NCI-H146 (cell line): Measurements from ENCODE around the gene ARHGAP40.

Experiments used
- DNase-seq: peaks from one replicate; lab custom pipeline; 2025; lab: John Stamatoyannopoulos, UW

Gene ARHGAP40

DNA sequence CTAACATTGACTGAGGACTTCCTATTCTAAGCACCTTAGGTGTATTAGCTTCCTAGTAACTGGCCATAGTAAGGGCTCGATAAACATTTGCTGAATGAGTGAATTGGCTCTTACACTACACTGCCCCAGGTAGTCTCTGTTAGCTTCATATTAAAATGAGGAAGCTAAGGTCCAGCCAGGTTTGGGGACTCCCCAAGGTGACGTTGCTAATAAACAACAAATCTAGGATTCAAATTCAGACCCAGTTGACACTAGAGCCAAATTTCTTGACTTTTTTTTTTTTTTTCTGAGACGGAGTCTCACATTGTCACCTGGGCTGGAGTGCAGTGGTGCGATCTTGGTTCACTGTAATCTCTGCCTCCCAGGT is 16.2 kb downstream of the ARHGAP40 start:
- no peak for DNase-seq

- DNase-seq: peak; percentile 40
Observed at GRCh38 chr20:38620441-38620840, 18.8 kb downstream of the ARHGAP40 start.

GRCh38 chr20:38623061-38623460 is 21.5 kb downstream of the ARHGAP40 start:
- no peak for DNase-seq

DNA sequence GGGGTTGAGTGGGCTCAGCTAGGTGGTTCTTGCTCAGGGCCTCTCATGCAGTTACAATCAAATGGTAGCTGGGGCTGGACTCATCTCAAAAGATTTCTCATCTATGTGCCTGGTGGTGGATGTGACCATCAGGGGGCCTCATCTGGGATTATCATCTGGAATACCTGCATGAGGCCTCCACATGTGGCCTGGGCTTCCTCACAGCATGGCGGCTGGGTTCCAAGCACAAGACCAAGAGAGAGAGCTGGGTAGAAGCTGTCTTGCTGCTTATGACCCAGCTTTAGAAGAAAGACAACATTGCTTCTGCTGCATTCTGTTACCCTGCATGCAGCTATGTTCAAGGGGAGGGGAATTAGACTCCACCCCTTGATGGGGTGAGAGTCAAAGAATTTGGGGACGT is 22.5 kb downstream of the ARHGAP40 start:
- DNase-seq: no peak

GRCh38 chr20:38625896-38626295 is 24.3 kb downstream of the ARHGAP40 start:
- DNase-seq: no peak

- no peak for DNase-seq
Observed at GRCh38 chr20:38626921-38627659, 25.5 kb downstream of the ARHGAP40 start.

GRCh38 chr20:38628580-38629470 is 27.2 kb downstream of the ARHGAP40 start:
- DNase-seq: no peak

- no peak for DNase-seq
Observed at GRCh38 chr20:38629979-38630378, 28.4 kb downstream of the ARHGAP40 start.

DNA sequence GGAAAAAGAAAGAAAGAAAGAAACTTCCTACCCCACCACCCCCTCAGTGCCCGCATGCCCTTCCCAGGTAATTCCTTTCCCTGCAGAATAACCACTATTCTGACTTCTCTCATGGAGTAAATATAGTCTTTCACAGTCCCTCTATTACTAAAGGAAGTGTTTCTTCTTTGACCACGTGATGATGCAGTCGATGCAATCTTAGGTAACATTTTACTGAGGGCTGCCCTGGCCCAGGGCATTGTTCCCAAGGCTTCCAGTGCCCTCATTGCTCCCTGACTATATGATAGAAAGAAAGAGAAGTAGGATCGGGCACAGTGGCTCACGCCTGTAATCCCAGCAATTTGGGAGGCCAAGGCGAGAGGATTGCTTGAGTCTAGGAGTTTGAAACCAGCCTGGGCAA is 29.1 kb downstream of the ARHGAP40 start:
- no peak for DNase-seq

DNA sequence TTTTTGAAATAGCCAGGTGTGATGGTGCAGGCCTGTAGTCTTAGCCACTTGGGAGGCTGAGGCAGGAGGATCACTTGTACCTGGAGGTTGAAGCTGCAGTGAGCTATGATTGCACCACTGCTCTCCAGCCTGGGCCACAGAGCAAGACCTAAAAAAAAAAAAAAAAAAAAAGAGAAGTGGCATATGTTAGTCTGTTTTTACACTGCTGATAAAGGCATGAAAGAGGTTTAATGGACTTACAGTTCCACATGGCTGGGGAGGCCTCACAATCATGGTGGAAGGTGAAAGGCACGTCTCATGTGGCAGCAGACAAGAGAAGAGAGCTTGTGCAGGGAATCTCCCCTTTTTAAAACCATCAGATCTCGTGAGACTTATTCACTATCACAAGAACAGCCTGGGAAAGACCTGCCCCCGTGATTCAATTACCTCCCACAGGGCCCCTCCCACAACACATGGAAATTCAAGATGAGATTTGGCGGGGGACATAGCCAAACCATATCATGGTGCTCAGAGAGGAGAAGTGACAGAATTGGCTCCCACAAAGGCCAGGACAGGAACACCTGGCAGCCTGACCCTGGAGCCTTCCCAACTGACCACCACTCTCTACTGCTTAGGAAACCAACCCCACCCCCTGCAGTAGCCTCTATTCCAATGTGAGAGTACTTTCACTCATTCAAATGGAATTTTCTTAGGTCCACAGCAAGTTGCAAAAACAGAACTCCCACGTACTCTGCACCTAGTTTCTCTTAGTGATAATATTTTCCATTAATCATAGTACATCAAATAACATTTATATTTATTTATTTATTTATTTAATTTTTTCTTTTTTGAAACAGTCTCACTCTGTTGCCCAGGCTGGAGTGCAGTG is 29.8 kb downstream of the ARHGAP40 start:
- DNase-seq: no peak

- peak; percentile 77 for DNase-seq
Observed at GRCh38 chr20:38633577-38634093, 32.0 kb downstream of the ARHGAP40 start.

- DNase-seq: no peak
Observed at GRCh38 chr20:38635721-38636288, 34.2 kb downstream of the ARHGAP40 start.

GRCh38 chr20:38640521-38640920 is 38.9 kb downstream of the ARHGAP40 start:
- no peak for DNase-seq

GRCh38 chr20:38642498-38642897 is 40.9 kb downstream of the ARHGAP40 start:
- DNase-seq: no peak

DNA sequence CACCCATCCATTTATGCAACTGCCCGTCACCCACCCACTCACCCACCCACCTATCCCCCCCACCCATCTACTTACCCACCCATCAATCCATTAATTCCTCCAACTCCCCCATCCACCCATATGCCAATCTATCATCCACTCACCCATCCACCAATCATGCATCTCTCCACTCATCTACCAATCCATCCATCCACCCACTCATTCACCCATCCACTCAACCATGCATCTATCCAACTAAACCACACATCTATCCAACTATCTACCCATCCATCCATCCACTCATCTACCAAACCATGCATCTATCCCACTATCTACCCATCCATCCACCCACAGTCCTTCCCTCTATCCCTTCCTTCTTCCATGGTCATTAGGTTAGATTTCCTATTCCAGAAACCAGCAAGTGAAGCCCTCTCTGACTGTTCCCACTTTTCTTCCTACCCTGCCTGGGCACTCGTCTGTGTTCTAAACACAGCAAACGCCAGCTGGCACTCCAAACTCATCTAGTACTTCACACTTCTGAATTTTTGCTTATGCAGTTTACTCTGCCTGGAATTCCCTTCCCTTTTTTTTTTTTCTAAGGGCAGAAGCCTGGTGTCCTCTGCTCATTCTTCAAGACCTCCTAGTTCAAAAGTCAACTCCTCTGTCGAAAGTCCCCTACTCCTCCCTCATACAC is 43.1 kb downstream of the ARHGAP40 start:
- DNase-seq: no peak

- no peak for DNase-seq
Observed at GRCh38 chr20:38645351-38645750, 43.7 kb downstream of the ARHGAP40 start.

GRCh38 chr20:38645980-38646858 is 44.6 kb downstream of the ARHGAP40 start:
- DNase-seq: peak; percentile 81

DNA sequence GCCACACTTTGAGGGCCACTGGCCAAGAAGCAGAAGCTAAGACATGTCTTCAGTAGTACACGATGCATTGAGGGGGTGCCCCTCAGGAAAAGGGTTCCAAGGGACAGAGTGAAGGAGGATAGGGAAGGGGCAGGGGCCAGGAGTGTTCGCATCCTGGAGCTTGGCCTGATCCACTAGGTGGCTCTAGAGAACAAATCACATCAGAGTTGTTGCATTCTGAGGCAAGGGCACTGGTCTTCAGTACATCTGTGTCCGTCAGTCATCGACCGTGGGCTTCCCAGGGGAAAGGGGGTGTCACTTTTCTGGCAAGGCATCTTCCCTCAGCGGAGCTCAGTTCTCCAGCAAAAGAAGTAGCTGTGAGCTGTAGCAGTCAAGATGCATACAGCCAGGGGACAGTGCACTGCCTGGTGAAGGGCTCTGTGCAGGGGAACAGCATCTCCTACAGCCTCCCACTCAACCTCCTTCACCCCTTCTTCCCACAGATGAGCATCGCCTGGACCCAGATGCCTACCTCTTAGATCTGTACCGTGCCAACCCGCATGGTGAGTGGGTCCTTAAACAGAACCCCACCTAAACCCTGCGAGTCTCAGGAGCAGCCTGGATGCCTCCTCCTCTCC is 47.8 kb downstream of the ARHGAP40 start:
- DNase-seq: peak; percentile 67

- DNase-seq: no peak
Observed at GRCh38 chr20:38650010-38650409, 48.4 kb downstream of the ARHGAP40 start.

DNA sequence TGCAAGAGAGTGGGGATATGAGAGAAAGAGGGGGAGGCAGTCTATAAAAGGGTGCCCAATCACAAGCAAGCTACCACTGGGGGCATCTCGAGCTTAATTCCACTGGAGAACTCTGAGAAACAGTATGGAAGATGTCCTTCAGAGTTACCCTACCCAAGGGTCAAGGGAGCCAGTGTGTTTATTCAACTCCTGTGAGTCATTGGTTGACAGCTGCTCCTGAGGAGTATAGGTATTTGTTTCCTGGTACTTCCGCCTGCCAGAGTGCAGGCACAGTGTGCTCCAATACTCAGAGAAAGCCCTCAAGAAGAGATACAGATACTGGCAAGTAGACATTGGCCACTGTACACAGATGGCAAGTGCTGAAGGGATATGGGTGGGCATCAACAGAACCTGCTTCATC is 49.5 kb downstream of the ARHGAP40 start:
- DNase-seq: no peak
